Stimulated activated CD8-positive, alpha-beta memory T cell treated with anti-CD3 and anti-CD28 coated beads, Interleukin-4, amount 100 ng/mL, for 1 hour (primary cell): ENCODE data around the gene TARBP1.
"Not testable (repeated sequence)": the region's sequence is repeated elsewhere in the genome, so short reads cannot be mapped to it uniquely, and the experiment has no call there.

Experiments
- DNase-seq, 2 donors: peaks; one replicate each; pipeline ENCODE4 v3.0.0-alpha.2; 2020; ENCODE audit warnings: low read depth in 2 of 2, low spot score in 1 of 2

Gene TARBP1

GRCh38 chr1:234478481-234479309 lies at the start of gene TARBP1:
TARBP1 (minus strand) TSS chr1:234479179; CDS start chr1:234479103, 76 bp downstream.
- peak; percentile 30 to 47 for DNase-seq

- DNase-seq: no peak
Observed at GRCh38 chr1:234528074-234528865, 49.3 kb upstream of the TARBP1 start.

- DNase-seq: no peak
Observed at GRCh38 chr1:234527346-234527745, 48.4 kb upstream of the TARBP1 start.

- no peak for DNase-seq
Observed at GRCh38 chr1:234526922-234527321, 47.9 kb upstream of the TARBP1 start.

GRCh38 chr1:234525099-234525799 lies 46.3 kb upstream of the TARBP1 start:
- DNase-seq: no peak

GRCh38 chr1:234521836-234522235 lies 42.9 kb upstream of the TARBP1 start:
- no peak for DNase-seq

GRCh38 chr1:234520908-234521817 lies 42.2 kb upstream of the TARBP1 start:
- DNase-seq: no peak

GRCh38 chr1:234519506-234519905 lies 40.5 kb upstream of the TARBP1 start:
- DNase-seq: no peak

GRCh38 chr1:234518876-234519275 lies 39.9 kb upstream of the TARBP1 start:
- no peak for DNase-seq

- DNase-seq: not testable (repeated sequence)
Observed at GRCh38 chr1:234518086-234518485, 39.1 kb upstream of the TARBP1 start.

- DNase-seq: no peak
Observed at GRCh38 chr1:234517110-234517802, 38.3 kb upstream of the TARBP1 start.

- DNase-seq: no peak
Observed at GRCh38 chr1:234515821-234516241, 36.9 kb upstream of the TARBP1 start.

GRCh38 chr1:234515411-234515810 lies 36.4 kb upstream of the TARBP1 start:
- DNase-seq: no peak

- DNase-seq: no peak
Observed at GRCh38 chr1:234512451-234512861, 33.5 kb upstream of the TARBP1 start.

- no peak for DNase-seq
Observed at GRCh38 chr1:234509457-234510328, 30.7 kb upstream of the TARBP1 start.

- no peak for DNase-seq
Observed at GRCh38 chr1:234507626-234508387, 28.8 kb upstream of the TARBP1 start.

- no peak for DNase-seq
Observed at GRCh38 chr1:234507089-234507488, 28.1 kb upstream of the TARBP1 start.

- DNase-seq: no peak
Observed at GRCh38 chr1:234505769-234506102, 26.8 kb upstream of the TARBP1 start.
